Activated naive CD4-positive, alpha-beta T cell treated with anti-CD3 and anti-CD28 coated beads, Interleukin-2, amount 10 ng/mL, durations not matched to agents 7 days and 5 days (primary cell): ENCODE results near the gene SLC26A2.

Source experiments
- CTCF ChIA-PET: fragments of 350-600 bp; sonication (Branson Sonifier 250); formaldehyde crosslinking; loops from one replicate; lab custom pipeline; 2021; ENCODE audit warnings: antibody characterized with exemption; lab: Charles Lee
- DNase-seq: peaks from one replicate; pipeline ENCODE4 v3.0.0-alpha.2; 2020
- H3K27ac Mint-ChIP-seq: one replicate; pipeline ENCODE4 v1.8.0; 2021; ENCODE audit warnings: mild to moderate bottlenecking, moderate library complexity, mixed read lengths
- H3K27me3 Mint-ChIP-seq: one replicate; pipeline ENCODE4 v1.8.0; 2021; ENCODE audit warnings: mild to moderate bottlenecking, mixed read lengths
- H3K36me3 Mint-ChIP-seq: one replicate; pipeline ENCODE4 v1.8.0; 2021; ENCODE audit warnings: mixed read lengths
- H3K4me1 Mint-ChIP-seq: one replicate; pipeline ENCODE4 v1.8.0; 2021; ENCODE audit warnings: mixed read lengths
- H3K4me3 Mint-ChIP-seq: one replicate; pipeline ENCODE4 v1.8.0; 2021; ENCODE audit warnings: mild to moderate bottlenecking, moderate library complexity, mixed read lengths
- H3K9me3 Mint-ChIP-seq: one replicate; pipeline ENCODE4 v1.8.0; 2021; ENCODE audit warnings: mixed read lengths

The SLC26A2 gene

DNA sequence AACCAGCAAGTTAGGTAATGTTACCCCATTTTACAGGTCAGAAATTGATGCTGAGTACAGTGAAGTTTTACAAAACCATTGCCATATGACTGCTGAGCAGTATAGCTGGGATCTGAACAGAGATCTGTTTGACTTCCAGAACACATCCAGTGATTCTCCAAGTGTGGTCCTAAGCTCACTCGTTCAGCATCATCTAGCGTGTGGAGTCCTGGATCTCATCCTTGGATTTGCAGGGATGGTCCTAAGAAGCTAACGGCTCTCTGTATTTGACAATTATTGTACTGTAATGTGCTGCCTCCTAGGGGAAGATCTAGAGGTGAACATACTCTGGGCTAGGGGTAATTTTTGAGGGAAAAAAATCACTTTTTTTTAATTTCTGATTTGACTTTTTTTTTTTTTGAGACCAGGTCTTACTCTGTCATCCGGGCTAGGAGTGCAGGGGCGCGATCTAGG is 1.4 kb downstream of the SLC26A2 start:
- Mint-ChIP-seq H3K4me1 (peaks cover 32% of the 10 kb centered on the region), H3K4me3 (peak overlapping the region; percentile 80), H3K36me3 (peaks cover 5% of the 10 kb centered on the region), H3K27me3 (no peaks in the 10 kb centered on the region), H3K27ac (no peak overlapping the region), H3K9me3 (peaks cover 3% of the 10 kb centered on the region)
- DNase-seq, result no peak
- CTCF ChIA-PET, result interaction anchor here (0.6 to 6.6 kb wide), 28 partner anchors 9 to 325 kb away, joined by 3 to 180 read pairs (median 4); partner anchors contain the start of gene TIGD6

DNA sequence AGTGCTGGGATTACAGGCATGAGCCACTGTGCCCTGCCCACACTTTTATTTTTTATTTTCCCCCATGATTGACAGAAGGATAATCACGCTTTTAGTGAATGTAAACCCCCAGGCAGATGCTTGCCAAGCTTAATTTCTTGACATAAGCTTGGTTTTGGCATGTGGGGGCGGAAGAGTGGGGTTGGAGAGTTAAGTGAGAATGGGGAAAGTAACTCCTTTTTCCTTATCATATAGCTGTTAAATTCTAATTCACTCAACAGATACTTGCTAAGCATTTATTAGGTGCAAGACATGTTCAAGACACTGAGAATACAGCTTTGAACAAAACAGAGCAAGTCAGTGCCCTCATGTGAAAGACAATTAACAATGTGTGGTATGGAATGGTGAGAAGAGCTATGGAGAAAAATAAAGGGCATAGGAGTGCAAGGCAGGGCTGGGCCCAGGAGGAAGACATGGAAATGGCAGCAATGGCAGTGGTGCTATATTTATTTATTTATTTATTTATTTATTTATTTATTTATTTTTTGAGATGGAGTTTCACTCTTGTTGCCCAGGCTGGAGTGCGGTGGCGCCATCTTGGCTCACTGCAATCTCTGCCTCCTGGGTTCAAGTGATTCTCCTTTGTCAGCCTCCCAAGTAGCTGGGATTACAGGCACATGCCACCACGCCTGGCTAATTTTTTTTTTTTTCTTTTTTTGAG is 2.2 kb downstream of the SLC26A2 start:
- H3K27me3 Mint-ChIP-seq, result no peaks in the 10 kb centered on the region
- peaks cover 3% of the 10 kb centered on the region for H3K9me3 Mint-ChIP-seq
- no peak for DNase-seq
- H3K4me1 Mint-ChIP-seq, result peaks cover 31% of the 10 kb centered on the region
- CTCF ChIA-PET, result interaction anchor here (1.0 to 6.6 kb wide), 15 partner anchors 11 to 326 kb away, joined by 3 to 180 read pairs (median 4); no protein-coding TSS in a partner anchor
- peaks cover 5% of the 10 kb centered on the region for H3K36me3 Mint-ChIP-seq
- H3K27ac Mint-ChIP-seq, result no peak overlapping the region
- no peak overlapping the region for H3K4me3 Mint-ChIP-seq

DNA sequence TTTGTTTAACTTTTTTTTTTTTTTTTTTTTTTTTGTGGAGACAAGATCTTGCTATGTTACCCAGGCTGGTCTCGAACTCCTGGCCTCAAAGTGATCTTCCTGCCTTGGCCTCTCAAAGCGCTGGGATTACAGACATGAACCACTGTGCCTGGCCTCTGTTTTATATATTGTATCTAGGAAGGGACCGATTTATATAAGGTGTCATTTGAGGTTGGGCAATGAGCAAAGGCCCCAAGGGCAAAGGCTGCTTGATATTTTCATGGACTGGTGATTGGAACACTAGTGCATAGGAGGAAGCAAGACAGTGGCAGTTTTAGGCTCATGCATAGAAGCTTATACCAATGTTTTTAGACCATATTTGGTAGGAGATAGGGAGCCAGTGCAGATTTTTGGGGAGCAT is 3.2 kb downstream of the SLC26A2 start:
- Mint-ChIP-seq H3K36me3 (peaks cover 5% of the 10 kb centered on the region), H3K27me3 (no peaks in the 10 kb centered on the region), H3K4me3 (no peak overlapping the region), H3K9me3 (peaks cover 3% of the 10 kb centered on the region), H3K27ac (no peak overlapping the region), H3K4me1 (peaks cover 31% of the 10 kb centered on the region)
- CTCF ChIA-PET, result interaction anchor here (0.9 to 2.6 kb wide), 6 partner anchors 24 to 298 kb away, joined by 3 to 12 read pairs (median 4); no protein-coding TSS in a partner anchor
- no peak for DNase-seq

DNA sequence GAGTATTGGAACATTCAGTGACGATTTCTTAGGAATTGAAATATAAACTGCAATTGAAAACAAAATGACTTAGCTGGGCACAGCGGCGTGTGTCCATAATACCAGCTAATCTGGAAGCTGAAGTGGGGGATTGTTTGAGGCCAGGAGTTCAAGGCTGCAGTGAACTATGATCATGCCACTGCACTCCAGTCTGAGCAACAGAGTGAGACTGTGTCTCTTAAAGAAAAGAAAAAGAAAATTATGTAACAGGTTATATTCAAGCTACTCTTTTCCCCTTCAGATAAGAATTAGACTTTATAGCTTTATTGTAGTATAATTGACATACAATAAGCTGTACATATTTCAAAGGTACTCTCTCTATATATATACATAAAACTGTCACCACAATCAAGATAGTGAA is 6.4 kb downstream of the SLC26A2 start:
- Mint-ChIP-seq H3K27ac (no peak overlapping the region), H3K36me3 (peaks cover 5% of the 10 kb centered on the region), H3K4me3 (no peak overlapping the region), H3K27me3 (no peaks in the 10 kb centered on the region), H3K4me1 (peaks cover 10% of the 10 kb centered on the region), H3K9me3 (no peaks in the 10 kb centered on the region)
- CTCF ChIA-PET, result interaction anchor here (0.8 to 0.9 kb wide), 3 partner anchors 8 to 133 kb away, joined by 3 read pairs; no protein-coding TSS in a partner anchor
- DNase-seq, result no peak

DNA sequence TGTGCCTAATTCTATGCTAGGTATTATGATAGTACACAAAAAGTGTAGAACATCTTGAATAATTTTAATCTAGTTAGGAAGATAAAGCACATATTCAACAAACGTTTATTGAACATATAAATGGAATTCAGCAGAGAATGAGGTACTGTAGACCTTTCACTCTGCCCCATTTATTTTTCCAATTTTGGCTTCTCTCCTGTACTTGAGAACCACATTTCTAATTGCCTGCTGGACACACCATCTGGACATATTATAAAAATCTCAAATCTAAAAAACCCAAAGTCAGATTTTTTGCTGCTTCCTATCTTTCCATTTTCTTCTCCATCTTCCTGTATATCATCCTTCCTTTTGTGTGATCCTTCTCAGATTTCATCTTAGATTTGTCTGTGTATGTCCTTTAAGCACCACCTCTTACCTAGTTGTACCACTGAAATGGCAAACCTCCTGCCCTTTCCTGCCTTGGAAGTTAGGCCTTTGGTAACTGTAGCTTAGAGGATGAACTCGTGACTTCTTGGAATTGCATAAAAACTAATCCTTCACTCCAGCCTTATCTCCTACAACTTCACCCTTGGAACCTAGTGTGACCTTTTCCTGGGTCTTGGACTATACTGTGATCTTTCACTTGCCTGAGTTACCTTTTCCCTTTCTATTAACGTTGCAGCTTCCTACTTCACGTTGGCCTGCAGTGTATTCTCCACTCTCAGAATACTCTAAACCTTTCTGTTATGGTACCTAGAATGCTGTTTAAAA is 8.8 kb downstream of the SLC26A2 start:
- no peak overlapping the region for H3K4me3 Mint-ChIP-seq

DNA sequence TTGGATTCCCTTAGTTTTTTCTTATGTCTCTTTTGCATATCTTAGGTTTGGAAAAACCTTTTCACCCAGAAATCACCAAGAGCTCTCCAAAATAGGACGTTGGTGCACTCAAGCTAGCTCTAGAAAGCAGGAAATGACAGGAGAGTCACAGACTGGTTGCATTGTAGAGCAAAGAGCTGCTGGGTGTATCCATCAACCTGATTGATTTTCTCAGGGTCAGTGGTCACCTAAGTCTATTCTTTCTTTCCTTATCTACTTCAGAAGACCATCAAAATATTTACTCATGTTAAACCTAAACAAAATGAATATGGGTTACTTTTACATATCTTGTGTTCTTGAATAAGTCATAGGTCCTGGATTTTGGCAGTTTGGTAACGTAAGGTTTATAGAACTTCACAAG is 14.9 kb downstream of the SLC26A2 start:
- Mint-ChIP-seq H3K36me3 (peaks cover 14% of the 10 kb centered on the region), H3K9me3 (no peaks in the 10 kb centered on the region), H3K27ac (no peak overlapping the region), H3K4me3 (no peak overlapping the region), H3K4me1 (no peaks in the 10 kb centered on the region), H3K27me3 (no peaks in the 10 kb centered on the region)
- no peak for DNase-seq
- CTCF ChIA-PET, result interaction anchor here (0.7 to 1.0 kb wide), 2 partner anchors 9 to 16 kb away, joined by 3 to 4 read pairs; no protein-coding TSS in a partner anchor

More for the DNA sequence above, 8.8 kb downstream of the SLC26A2 start:
- Mint-ChIP-seq H3K27ac (no peak overlapping the region), H3K4me1 (no peaks in the 10 kb centered on the region), H3K36me3 (peaks cover 2% of the 10 kb centered on the region), H3K9me3 (no peaks in the 10 kb centered on the region), H3K27me3 (no peaks in the 10 kb centered on the region)
- CTCF ChIA-PET, result interaction anchor here (1.2 to 1.3 kb wide), 2 partner anchors 135 to 302 kb away, joined by 3 to 5 read pairs; no protein-coding TSS in a partner anchor
- no peak for DNase-seq

DNA sequence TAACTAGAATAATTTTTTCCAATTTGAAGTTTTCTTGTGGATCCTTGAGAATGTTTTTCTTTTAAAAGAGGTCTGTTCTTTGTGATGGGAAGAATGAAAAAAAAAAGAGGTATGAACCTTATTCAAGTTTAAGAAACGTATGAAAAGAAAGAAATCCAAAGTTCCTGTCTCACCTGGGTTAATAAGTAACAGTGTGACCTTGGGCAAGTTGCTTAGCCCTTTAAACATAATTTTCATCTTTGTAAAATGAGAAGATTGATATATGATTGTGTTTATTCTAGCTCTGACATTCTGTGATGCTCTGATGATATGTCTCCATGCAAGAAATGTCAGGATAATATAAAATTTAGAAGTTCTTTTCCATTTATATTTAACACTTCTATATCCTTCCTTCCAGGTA is 19.3 kb downstream of the SLC26A2 start:
- H3K4me1 Mint-ChIP-seq, result no peaks in the 10 kb centered on the region
- CTCF ChIA-PET, result interaction anchor here (1.7 to 2.1 kb wide), 2 partner anchors 11 to 18 kb away, joined by 4 to 6 read pairs; no protein-coding TSS in a partner anchor
- H3K27me3 Mint-ChIP-seq, result no peaks in the 10 kb centered on the region
- DNase-seq, result no peak
- no peak overlapping the region for H3K27ac Mint-ChIP-seq
- H3K9me3 Mint-ChIP-seq, result no peaks in the 10 kb centered on the region
- H3K4me3 Mint-ChIP-seq, result no peak overlapping the region
- H3K36me3 Mint-ChIP-seq, result peaks cover 22% of the 10 kb centered on the region

DNA sequence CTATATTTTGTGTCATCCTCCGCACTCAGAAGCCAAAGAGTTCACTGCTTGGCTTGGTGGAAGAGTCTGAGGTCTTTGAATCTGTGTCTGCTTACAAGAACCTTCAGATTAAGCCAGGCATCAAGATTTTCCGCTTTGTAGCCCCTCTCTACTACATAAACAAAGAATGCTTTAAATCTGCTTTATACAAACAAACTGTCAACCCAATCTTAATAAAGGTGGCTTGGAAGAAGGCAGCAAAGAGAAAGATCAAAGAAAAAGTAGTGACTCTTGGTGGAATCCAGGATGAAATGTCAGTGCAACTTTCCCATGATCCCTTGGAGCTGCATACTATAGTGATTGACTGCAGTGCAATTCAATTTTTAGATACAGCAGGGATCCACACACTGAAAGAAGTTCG is 20.6 kb downstream of the SLC26A2 start:
- CTCF ChIA-PET, result interaction anchor here (1.7 kb wide), 1 partner anchor 129 kb away, joined by 3 read pairs; no protein-coding TSS in a partner anchor
- Mint-ChIP-seq H3K4me3 (no peak overlapping the region), H3K9me3 (no peaks in the 10 kb centered on the region), H3K36me3 (peaks cover 20% of the 10 kb centered on the region), H3K4me1 (no peaks in the 10 kb centered on the region), H3K27me3 (no peaks in the 10 kb centered on the region), H3K27ac (no peak overlapping the region)
- no peak for DNase-seq

DNA sequence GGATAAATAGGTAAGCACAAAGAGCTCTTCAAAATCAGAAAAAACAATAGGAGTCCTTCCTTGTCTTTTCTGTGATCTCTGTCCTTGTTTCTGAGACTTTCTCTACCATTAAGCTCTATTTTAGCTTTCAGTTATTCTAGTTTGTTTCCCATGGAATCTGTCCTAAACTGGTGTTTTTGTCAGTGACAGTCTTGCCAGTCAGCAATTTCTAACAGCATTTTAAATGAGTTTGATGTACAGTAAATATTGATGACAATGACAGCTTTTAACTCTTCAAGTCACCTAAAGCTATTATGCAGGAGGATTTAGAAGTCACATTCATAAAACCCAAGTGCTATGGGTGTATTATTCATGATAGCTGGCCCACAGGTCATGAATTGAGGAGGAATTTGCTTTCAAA is 21.9 kb downstream of the SLC26A2 start:
- Mint-ChIP-seq H3K27ac (no peak overlapping the region), H3K4me3 (no peak overlapping the region), H3K4me1 (no peaks in the 10 kb centered on the region), H3K9me3 (no peaks in the 10 kb centered on the region), H3K36me3 (peaks cover 19% of the 10 kb centered on the region), H3K27me3 (no peaks in the 10 kb centered on the region)
- no peak for DNase-seq
- CTCF ChIA-PET, result interaction anchor here (1.1 to 1.7 kb wide), 3 partner anchors 8 to 148 kb away, joined by 3 to 4 read pairs (median 3); no protein-coding TSS in a partner anchor

GRCh38 chr5:149988126-149988525 is 27.6 kb downstream of the SLC26A2 start:
- H3K9me3 Mint-ChIP-seq, result no peaks in the 10 kb centered on the region
- CTCF ChIA-PET, result interaction anchor here (2.7 kb wide), 1 partner anchor 154 kb away, joined by 14 read pairs; no protein-coding TSS in a partner anchor
- no peak for DNase-seq
- H3K4me3 Mint-ChIP-seq, result no peak overlapping the region
- H3K36me3 Mint-ChIP-seq, result no peaks in the 10 kb centered on the region
- no peaks in the 10 kb centered on the region for H3K4me1 Mint-ChIP-seq
- H3K27ac Mint-ChIP-seq, result no peak overlapping the region
- H3K27me3 Mint-ChIP-seq, result no peaks in the 10 kb centered on the region

GRCh38 chr5:149990518-149991376 is 30.2 kb downstream of the SLC26A2 start:
- peak; percentile 76 for DNase-seq
- Mint-ChIP-seq H3K9me3 (no peaks in the 10 kb centered on the region), H3K27me3 (no peaks in the 10 kb centered on the region), H3K4me1 (no peaks in the 10 kb centered on the region), H3K36me3 (peaks cover 1% of the 10 kb centered on the region), H3K27ac (no peak overlapping the region), H3K4me3 (no peak overlapping the region)
- CTCF ChIA-PET, result interaction anchor here (0.6 to 8.6 kb wide), 30 partner anchors 8 to 404 kb away, joined by 3 to 219 read pairs (median 4); partner anchors contain the start of genes HMGXB3, SLC26A2 and TIGD6

DNA sequence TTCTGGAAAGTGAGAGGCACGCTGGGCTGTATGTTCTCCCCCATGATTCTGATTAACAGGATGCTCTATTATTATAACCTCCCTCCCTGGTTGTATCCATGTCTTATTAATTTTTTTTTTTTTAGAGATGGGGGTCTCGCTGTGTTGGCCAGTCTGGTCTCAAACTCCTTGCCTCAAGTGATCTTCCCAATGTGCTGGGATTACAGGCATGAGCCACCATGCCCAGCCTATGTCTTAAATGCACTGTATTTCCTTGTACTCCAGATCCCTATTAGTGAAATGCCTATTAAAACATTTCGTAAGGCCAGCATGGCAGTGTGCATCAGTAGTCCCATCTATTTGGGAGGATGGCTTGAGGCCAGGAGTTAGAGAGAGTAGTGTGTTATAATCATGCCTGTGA is 32.9 kb downstream of the SLC26A2 start:
- H3K9me3 Mint-ChIP-seq, result no peaks in the 10 kb centered on the region
- CTCF ChIA-PET, result interaction anchor here (0.7 to 8.6 kb wide), 8 partner anchors 31 to 359 kb away, joined by 3 to 219 read pairs (median 4); no protein-coding TSS in a partner anchor
- H3K4me1 Mint-ChIP-seq, result no peaks in the 10 kb centered on the region
- H3K36me3 Mint-ChIP-seq, result peaks cover 1% of the 10 kb centered on the region
- no peak overlapping the region for H3K4me3 Mint-ChIP-seq
- DNase-seq, result no peak
- no peak overlapping the region for H3K27ac Mint-ChIP-seq
- H3K27me3 Mint-ChIP-seq, result no peaks in the 10 kb centered on the region
